LNCaP clone FGC (cell line): ENCODE results near the gene OTOG.

Experiments
- DNase-seq: peaks from one replicate; pipeline ENCODE4 v3.0.0-alpha.2; 2011; ENCODE audit warnings: low read depth
- H3K4me3 ChIP-seq: 2 replicates; pipeline ENCODE4 v1.5.1; 2011; ENCODE audit warnings: mild to moderate bottlenecking, low read depth, low read length, control low read depth
- CTCF ChIP-seq: IDR thresholded peaks from 2 replicates; pipeline ENCODE4 v1.5.1; 2012; ENCODE audit warnings: mild to moderate bottlenecking; ENCODE audit not compliant: control insufficient read depth, insufficient read depth; ENCODE audit errors: extremely low read depth

Gene OTOG

GRCh38 chr11:17543574-17544180 is 3.4 kb upstream of the OTOG start:
- TF ChIP-seq CTCF: no peak
- no peak for DNase-seq
- H3K4me3 ChIP-seq: no peak overlapping the region

GRCh38 chr11:17544181-17544622 is 2.9 kb upstream of the OTOG start, which contains the start of gene USH1C:
USH1C (minus strand) TSS chr11:17544416; CDS start chr11:17544307, 109 bp downstream.
- no peak for DNase-seq
- no peak for TF ChIP-seq CTCF
- H3K4me3 ChIP-seq: no peak within 1 kb of the TSS

- DNase-seq: no peak
- H3K4me3 ChIP-seq: no peak overlapping the region
- TF ChIP-seq CTCF: no peak
Observed at GRCh38 chr11:17546240-17546639, 819 bp upstream of the OTOG start.

- DNase-seq: no peak
- H3K4me3 ChIP-seq: no peak overlapping the region
- TF ChIP-seq CTCF: no peak
Observed at GRCh38 chr11:17547932-17548331, 873 bp downstream of the OTOG start.

GRCh38 chr11:17548444-17548843 is 1.4 kb downstream of the OTOG start:
- no peak for DNase-seq
- H3K4me3 ChIP-seq: no peak overlapping the region
- no peak for TF ChIP-seq CTCF

- no peak for TF ChIP-seq CTCF
- DNase-seq: no peak
- no peak overlapping the region for H3K4me3 ChIP-seq
Observed at GRCh38 chr11:17550450-17551346, 3.6 kb downstream of the OTOG start.
